ENCODE data around the gene S100Z. TPM values are rescaled to one million over a fixed set of nuclear protein-coding genes. Genes with fewer than 3 reads are reported as not detected.

S100Z gene
- total RNA-seq, 1 donor from 2014 or later = not detected

- Histone ChIP-seq H3K4me3 (ENCODE audit: low read depth, low read length) (no peak overlapping the region), H3K27me3 (ENCODE audit: control insufficient read depth, insufficient read depth, low read length) (peaks cover 19% of the 10 kb centered on the region)
- TF ChIP-seq CTCF (IDR thresholded peaks at IDR 0.05; ENCODE audit: insufficient read depth, low read length, poor library complexity, severe bottlenecking) = no peak
Measured at GRCh38 chr5:76956033-76956432, 106.2 kb downstream of the S100Z start.

GRCh38 chr5:76958991-76959767 lies 109.4 kb downstream of the S100Z start:
- no peak for TF ChIP-seq CTCF (IDR thresholded peaks at IDR 0.05; ENCODE audit: insufficient read depth, low read length, poor library complexity, severe bottlenecking)
- DNase-seq (ENCODE audit: low read depth) = peak; percentile 83

More at GRCh38 chr5:76956033-76956432, 106.2 kb downstream of the S100Z start:
- H3K36me3 ChIP-seq (ENCODE audit: control insufficient read depth, insufficient read depth, low read length) = no peaks in the 10 kb centered on the region
- no peak for DNase-seq (ENCODE audit: low read depth)

GRCh38 chr5:76960004-76960625 lies 110.3 kb downstream of the S100Z start:
- no peak for TF ChIP-seq CTCF (IDR thresholded peaks at IDR 0.05; ENCODE audit: insufficient read depth, low read length, poor library complexity, severe bottlenecking)
- Histone ChIP-seq H3K4me3 (ENCODE audit: low read depth, low read length) (no peak overlapping the region), H3K36me3 (ENCODE audit: control insufficient read depth, insufficient read depth, low read length) (no peaks in the 10 kb centered on the region), H3K27me3 (ENCODE audit: control insufficient read depth, insufficient read depth, low read length) (no peaks in the 10 kb centered on the region)
- DNase-seq (ENCODE audit: low read depth) = no peak

More at GRCh38 chr5:76958991-76959767, 109.4 kb downstream of the S100Z start:
- peaks cover 6% of the 10 kb centered on the region for H3K27me3 ChIP-seq (ENCODE audit: control insufficient read depth, insufficient read depth, low read length)
- no peak overlapping the region for H3K4me3 ChIP-seq (ENCODE audit: low read depth, low read length)
- no peaks in the 10 kb centered on the region for H3K36me3 ChIP-seq (ENCODE audit: control insufficient read depth, insufficient read depth, low read length)

GRCh38 chr5:76964060-76964459 lies 114.2 kb downstream of the S100Z start:
- TF ChIP-seq CTCF (IDR thresholded peaks at IDR 0.05; ENCODE audit: insufficient read depth, low read length, poor library complexity, severe bottlenecking) = no peak

More at GRCh38 chr5:76964060-76964459, 114.2 kb downstream of the S100Z start:
- Histone ChIP-seq H3K4me3 (ENCODE audit: low read depth, low read length) (no peak overlapping the region), H3K27me3 (ENCODE audit: control insufficient read depth, insufficient read depth, low read length) (no peaks in the 10 kb centered on the region), H3K36me3 (ENCODE audit: control insufficient read depth, insufficient read depth, low read length) (no peaks in the 10 kb centered on the region)
- no peak for DNase-seq (ENCODE audit: low read depth)

Other genes starting within 250 kb of the S100Z start
- gene F2RL2, start 226.6 kb upstream of the S100Z start, total RNA-seq = 2.0 and 2.5 TPM in 2 replicates
- 105 and 111 TPM in 2 replicates for gene F2R, start 133.9 kb upstream of the S100Z start, total RNA-seq
- gene F2RL1, start 31.0 kb upstream of the S100Z start, total RNA-seq = 144 TPM in 2 replicates
- gene CRHBP, start 103.0 kb downstream of the S100Z start, total RNA-seq = not detected in 2 replicates
- gene AGGF1, start 180.4 kb downstream of the S100Z start, total RNA-seq = 19.8 and 20.9 TPM in 2 replicates
- gene ZBED3, start 237.3 kb downstream of the S100Z start, total RNA-seq = 6.0 and 9.8 TPM in 2 replicates

Data from kidney epithelial cell (primary cell).